ENCODE measurements around the gene DCLRE1A. TPM values are rescaled to one million over a fixed set of nuclear protein-coding genes. Genes with fewer than 3 reads are reported as not detected.

DCLRE1A gene
- polyA plus RNA-seq, 1 donor from 2014 or later, result 11.6 TPM

DNA sequence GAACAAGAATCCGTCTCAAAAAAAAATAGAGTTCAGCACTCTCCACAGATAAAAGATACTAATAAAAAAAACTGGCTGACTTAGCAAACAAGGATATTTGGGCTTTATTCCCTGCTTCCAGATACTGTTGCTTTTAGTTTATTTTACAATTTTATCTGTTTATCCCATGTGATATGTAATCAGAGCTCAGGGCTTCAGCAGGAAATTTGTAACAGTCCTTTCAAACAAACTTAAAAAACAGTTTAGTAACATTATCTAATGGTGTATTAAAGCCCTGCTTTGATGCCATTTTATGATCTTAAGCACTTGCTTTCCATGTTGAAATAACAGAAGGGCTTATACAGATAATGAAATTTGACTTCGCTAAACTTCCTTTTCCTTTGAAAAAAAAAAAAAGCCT is 28.1 kb downstream of the DCLRE1A start:
- TF ChIP-seq, protein P1, sequence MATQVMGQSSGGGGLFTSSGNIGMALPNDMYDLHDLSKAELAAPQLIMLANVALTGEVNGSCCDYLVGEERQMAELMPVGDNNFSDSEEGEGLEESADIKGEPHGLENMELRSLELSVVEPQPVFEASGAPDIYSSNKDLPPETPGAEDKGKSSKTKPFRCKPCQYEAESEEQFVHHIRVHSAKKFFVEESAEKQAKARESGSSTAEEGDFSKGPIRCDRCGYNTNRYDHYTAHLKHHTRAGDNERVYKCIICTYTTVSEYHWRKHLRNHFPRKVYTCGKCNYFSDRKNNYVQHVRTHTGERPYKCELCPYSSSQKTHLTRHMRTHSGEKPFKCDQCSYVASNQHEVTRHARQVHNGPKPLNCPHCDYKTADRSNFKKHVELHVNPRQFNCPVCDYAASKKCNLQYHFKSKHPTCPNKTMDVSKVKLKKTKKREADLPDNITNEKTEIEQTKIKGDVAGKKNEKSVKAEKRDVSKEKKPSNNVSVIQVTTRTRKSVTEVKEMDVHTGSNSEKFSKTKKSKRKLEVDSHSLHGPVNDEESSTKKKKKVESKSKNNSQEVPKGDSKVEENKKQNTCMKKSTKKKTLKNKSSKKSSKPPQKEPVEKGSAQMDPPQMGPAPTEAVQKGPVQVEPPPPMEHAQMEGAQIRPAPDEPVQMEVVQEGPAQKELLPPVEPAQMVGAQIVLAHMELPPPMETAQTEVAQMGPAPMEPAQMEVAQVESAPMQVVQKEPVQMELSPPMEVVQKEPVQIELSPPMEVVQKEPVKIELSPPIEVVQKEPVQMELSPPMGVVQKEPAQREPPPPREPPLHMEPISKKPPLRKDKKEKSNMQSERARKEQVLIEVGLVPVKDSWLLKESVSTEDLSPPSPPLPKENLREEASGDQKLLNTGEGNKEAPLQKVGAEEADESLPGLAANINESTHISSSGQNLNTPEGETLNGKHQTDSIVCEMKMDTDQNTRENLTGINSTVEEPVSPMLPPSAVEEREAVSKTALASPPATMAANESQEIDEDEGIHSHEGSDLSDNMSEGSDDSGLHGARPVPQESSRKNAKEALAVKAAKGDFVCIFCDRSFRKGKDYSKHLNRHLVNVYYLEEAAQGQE (IDR thresholded peaks at IDR 0.05; ENCODE audit: borderline replicate concordance), result no peak
- no peak for TF ChIP-seq TAF1 (IDR thresholded peaks at IDR 0.05; ENCODE audit: low read depth)
- TF ChIP-seq SMC3 (conservative IDR thresholded peaks at IDR 0.05; ENCODE audit: poor library complexity), result no peak
- no peak for TF ChIP-seq POLR2AphosphoS5 (IDR thresholded peaks at IDR 0.05)
- no peak for TF ChIP-seq EZH2 (IDR thresholded peaks at IDR 0.05; ENCODE audit: borderline replicate concordance, insufficient read depth, low read length, poor library complexity, severe bottlenecking)
- TF ChIP-seq CTCF (IDR thresholded peaks at IDR 0.05; ENCODE audit: poor library complexity, severe bottlenecking), result no peak
- TF ChIP-seq MXI1 (conservative IDR thresholded peaks at IDR 0.05; ENCODE audit: poor library complexity, severe bottlenecking), result no peak
- TF ChIP-seq EP300 (conservative IDR thresholded peaks at IDR 0.05; ENCODE audit: poor library complexity, severe bottlenecking), result no peak
- no peak for TF ChIP-seq RAD21 (conservative IDR thresholded peaks at IDR 0.05)
- Histone ChIP-seq H3K9me2 (ENCODE audit: insufficient read depth, low read length) (no peaks in the 10 kb centered on the region), H3K4me2 (ENCODE audit: low read length) (no peak overlapping the region), H3K27me3 (ENCODE audit: insufficient read depth, low read depth, low read length) (no peaks in the 10 kb centered on the region), H4K20me1 (ENCODE audit: insufficient read depth) (no peaks in the 10 kb centered on the region), H3K4me3 (ENCODE audit: low read length) (no peak overlapping the region), H3K9me3 (ENCODE audit: low read length) (no peaks in the 10 kb centered on the region), H3F3A (ENCODE audit: insufficient read depth, low read length, poor library complexity, severe bottlenecking) (no peaks in the 10 kb centered on the region), H3K79me2 (replicated peaks; ENCODE audit: insufficient read depth, low read length) (no peaks in the 10 kb centered on the region), H3K36me3 (ENCODE audit: insufficient read depth, low read length) (no peaks in the 10 kb centered on the region), H2AFZ (ENCODE audit: low read depth, low read length) (no peak overlapping the region), H3K27ac (ENCODE audit: low read length) (no peak overlapping the region), H3K9ac (ENCODE audit: low read length) (no peak overlapping the region)

DNA sequence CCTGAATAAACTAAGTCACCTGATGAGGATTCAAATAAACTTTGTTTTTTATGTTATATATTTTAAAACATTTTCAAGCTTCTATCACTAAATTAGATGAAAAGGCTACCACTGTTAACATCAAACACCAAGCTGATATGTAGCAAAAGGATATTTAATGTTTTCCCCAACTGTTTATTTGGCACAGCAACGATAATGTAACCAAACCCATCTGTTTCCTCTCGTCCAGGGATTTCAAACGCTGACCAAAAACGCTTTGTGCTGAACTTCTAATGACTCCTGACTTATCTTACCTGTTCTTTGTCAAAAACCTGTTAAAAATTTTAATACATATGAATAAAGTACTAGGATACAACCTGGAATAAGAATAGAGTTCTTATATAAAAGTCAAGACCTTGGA is 30.5 kb downstream of the DCLRE1A start:
- TF ChIP-seq CTCF (IDR thresholded peaks at IDR 0.05; ENCODE audit: poor library complexity, severe bottlenecking) (no peak), SMC3 (conservative IDR thresholded peaks at IDR 0.05; ENCODE audit: poor library complexity) (no peak), EP300 (conservative IDR thresholded peaks at IDR 0.05; ENCODE audit: poor library complexity, severe bottlenecking) (no peak), EZH2 (IDR thresholded peaks at IDR 0.05; ENCODE audit: borderline replicate concordance, insufficient read depth, low read length, poor library complexity, severe bottlenecking) (no peak), TAF1 (IDR thresholded peaks at IDR 0.05; ENCODE audit: low read depth) (no peak), POLR2AphosphoS5 (IDR thresholded peaks at IDR 0.05) (no peak), MXI1 (conservative IDR thresholded peaks at IDR 0.05; ENCODE audit: poor library complexity, severe bottlenecking) (no peak)

More for the DNA sequence above, 30.5 kb downstream of the DCLRE1A start:
- H3K79me2 ChIP-seq (replicated peaks; ENCODE audit: insufficient read depth, low read length), result no peaks in the 10 kb centered on the region
- H3K27me3 ChIP-seq (ENCODE audit: insufficient read depth, low read depth, low read length), result no peaks in the 10 kb centered on the region
- no peaks in the 10 kb centered on the region for H3F3A ChIP-seq (ENCODE audit: insufficient read depth, low read length, poor library complexity, severe bottlenecking)
- no peak overlapping the region for H3K4me2 ChIP-seq (ENCODE audit: low read length)
- no peaks in the 10 kb centered on the region for H3K9me2 ChIP-seq (ENCODE audit: insufficient read depth, low read length)
- H3K9me3 ChIP-seq (ENCODE audit: low read length), result no peaks in the 10 kb centered on the region
- H3K4me3 ChIP-seq (ENCODE audit: low read length), result no peak overlapping the region
- no peak overlapping the region for H3K27ac ChIP-seq (ENCODE audit: low read length)
- no peak overlapping the region for H2AFZ ChIP-seq (ENCODE audit: low read depth, low read length)
- H3K36me3 ChIP-seq (ENCODE audit: insufficient read depth, low read length), result no peaks in the 10 kb centered on the region
- no peaks in the 10 kb centered on the region for H4K20me1 ChIP-seq (ENCODE audit: insufficient read depth)
- H3K9ac ChIP-seq (ENCODE audit: low read length), result no peak overlapping the region

Data from neural cell (in vitro differentiated cells).